Measurements from ENCODE around the gene XRCC3. TPM values are rescaled to one million over a fixed set of nuclear protein-coding genes. Genes with fewer than 3 reads are reported as not detected.

The XRCC3 gene
- total RNA-seq, 1 donor from 2014 or later, result 5.6 TPM

DNA sequence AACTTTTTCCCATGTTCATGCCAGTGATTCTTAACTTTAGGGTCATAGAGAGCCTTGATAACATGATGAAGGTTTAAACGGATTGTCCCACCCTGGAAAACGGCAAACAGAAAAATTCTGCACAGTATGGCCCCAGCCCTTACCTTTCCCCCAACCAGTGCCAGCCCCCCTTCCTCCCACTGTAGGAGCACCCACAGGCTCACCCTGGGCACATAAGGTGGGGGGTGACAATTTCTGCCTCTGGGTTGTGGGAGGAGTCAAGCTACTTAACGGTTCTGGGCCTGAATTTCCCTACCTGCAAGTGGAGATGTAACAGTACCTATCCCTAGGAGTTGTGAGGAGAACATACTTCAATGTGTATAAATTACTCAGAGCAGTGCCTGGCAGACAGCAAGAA, 18.0 kb downstream of the XRCC3 start:
- peaks cover 75% of the 10 kb centered on the region for H3K36me3 ChIP-seq
- intact Hi-C loops (cut with DNase I), result no loop called here
- ATAC-seq (no peak), DNase-seq (no peak)
- H3K27ac ChIP-seq, result peak overlapping the region; percentile 47
- H3K27me3 ChIP-seq, result no peaks in the 10 kb centered on the region
- TF ChIP-seq, protein P1, sequence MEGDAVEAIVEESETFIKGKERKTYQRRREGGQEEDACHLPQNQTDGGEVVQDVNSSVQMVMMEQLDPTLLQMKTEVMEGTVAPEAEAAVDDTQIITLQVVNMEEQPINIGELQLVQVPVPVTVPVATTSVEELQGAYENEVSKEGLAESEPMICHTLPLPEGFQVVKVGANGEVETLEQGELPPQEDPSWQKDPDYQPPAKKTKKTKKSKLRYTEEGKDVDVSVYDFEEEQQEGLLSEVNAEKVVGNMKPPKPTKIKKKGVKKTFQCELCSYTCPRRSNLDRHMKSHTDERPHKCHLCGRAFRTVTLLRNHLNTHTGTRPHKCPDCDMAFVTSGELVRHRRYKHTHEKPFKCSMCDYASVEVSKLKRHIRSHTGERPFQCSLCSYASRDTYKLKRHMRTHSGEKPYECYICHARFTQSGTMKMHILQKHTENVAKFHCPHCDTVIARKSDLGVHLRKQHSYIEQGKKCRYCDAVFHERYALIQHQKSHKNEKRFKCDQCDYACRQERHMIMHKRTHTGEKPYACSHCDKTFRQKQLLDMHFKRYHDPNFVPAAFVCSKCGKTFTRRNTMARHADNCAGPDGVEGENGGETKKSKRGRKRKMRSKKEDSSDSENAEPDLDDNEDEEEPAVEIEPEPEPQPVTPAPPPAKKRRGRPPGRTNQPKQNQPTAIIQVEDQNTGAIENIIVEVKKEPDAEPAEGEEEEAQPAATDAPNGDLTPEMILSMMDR (IDR thresholded peaks at IDR 0.05), result no peak
- H3K4me1 ChIP-seq, result peaks cover 34% of the 10 kb centered on the region
- no peak overlapping the region for H3K4me3 ChIP-seq
- no peaks in the 10 kb centered on the region for H3K9me3 ChIP-seq

DNA sequence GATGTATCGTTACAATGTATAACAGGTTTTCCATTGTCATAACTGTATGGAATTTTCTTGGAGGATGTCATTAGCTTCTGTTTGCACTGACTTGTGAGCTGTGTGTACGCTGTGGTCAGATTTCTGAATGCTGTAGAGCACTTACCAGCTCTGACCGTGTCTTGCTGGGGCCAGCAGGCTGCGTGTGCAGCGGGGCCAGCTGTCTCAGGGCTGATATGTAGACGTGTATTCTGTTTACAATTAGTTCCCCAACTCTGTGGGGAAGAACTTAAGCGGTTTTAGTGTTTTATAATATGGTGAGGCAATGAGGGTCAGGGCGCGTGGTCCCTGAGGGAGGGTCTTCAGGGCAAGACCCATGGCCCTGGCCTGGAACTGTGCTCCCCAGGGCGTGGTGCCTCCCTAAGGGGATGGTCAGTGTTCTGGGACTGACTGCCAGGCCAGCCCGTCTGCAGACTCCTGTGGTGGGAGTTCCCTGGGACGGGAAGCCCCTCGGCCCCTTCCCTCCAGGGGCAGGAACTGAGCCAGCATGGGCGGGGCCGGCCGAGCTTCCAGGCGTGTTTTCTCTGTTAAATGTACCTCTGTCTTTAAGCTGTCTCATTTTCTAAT, 18.7 kb downstream of the XRCC3 start:
- Histone ChIP-seq H3K36me3 (peaks cover 75% of the 10 kb centered on the region), H3K4me3 (no peak overlapping the region), H3K27ac (peak overlapping the region; percentile 47), H3K4me1 (peaks cover 34% of the 10 kb centered on the region), H3K27me3 (no peaks in the 10 kb centered on the region), H3K9me3 (no peaks in the 10 kb centered on the region)
- DNase-seq (peak; percentile 51), ATAC-seq (no peak)
- intact Hi-C loops (cut with DNase I), result no loop called here
- TF ChIP-seq, protein P1 (IDR thresholded peaks at IDR 0.05), result no peak

DNA sequence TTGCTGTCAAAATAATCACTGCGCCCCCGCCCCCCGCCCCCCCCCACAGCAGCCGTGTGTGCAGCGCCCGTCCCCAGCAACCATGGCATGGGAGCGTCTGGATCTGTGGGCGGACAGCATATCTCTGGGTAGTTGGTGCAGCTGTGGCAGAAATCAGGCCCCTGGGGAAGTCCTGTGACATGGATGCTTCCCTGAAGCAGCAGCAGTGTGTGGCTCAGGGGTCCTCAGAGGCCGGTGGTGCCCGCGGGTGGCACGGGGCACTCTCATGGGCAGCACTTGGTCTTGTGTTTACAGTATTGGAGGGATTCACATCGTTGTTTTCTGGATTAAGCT, 19.2 kb downstream of the XRCC3 start:
- H3K4me1 ChIP-seq, result peaks cover 34% of the 10 kb centered on the region
- no peak for ATAC-seq
- peaks cover 69% of the 10 kb centered on the region for H3K36me3 ChIP-seq

DNA sequence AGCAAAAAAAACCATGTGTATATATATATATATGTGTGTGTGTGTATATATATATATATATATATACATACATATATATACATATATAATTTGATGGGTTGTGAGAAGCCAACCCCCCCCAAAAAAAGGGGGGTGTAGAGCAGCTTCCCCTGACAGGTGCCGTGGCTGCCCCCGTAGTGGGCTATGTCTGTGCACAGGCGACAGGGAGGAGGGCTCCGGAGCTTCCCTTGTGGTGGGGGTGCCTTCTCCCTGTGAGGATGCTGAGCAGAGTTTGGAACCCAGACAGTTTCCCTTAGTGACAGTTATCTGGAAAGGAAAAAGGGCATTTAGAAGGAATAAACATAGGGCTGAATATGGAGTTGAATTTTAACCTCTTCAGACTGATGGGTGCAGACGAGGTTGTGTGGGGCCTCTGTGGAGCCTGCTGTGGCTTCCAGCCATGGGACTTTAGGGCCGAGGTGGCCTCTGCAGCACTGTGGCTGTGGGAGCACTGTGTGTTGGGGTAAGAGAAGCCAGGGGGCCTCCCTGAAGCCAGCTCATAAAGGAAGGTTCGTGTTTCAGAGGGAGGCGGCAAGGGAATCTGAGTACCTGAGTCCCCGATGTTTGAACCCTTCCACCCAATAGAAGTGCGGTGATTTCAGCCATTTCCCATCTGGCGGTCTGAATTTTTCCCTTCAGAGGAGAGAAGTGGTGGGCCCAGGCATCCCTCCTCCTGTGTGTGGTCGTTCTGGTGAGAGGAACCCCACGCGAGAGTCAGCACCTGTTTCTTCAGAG, 19.8 kb downstream of the XRCC3 start:
- Histone ChIP-seq H3K4me3 (no peak overlapping the region), H3K9me3 (no peaks in the 10 kb centered on the region), H3K36me3 (peaks cover 66% of the 10 kb centered on the region), H3K27me3 (no peaks in the 10 kb centered on the region), H3K27ac (no peak overlapping the region), H3K4me1 (peaks cover 34% of the 10 kb centered on the region)
- DNase-seq (peak; percentile 44), ATAC-seq (no peak)
- intact Hi-C loops (cut with DNase I), result no loop called here
- TF ChIP-seq, protein P1 (IDR thresholded peaks at IDR 0.05), result no peak

More for the DNA sequence above, 19.2 kb downstream of the XRCC3 start:
- no peak overlapping the region for H3K4me3 ChIP-seq
- no peak for DNase-seq
- no peaks in the 10 kb centered on the region for H3K9me3 ChIP-seq
- intact Hi-C loops (cut with DNase I), result no loop called here
- H3K27ac ChIP-seq, result peak overlapping the region; percentile 47
- no peaks in the 10 kb centered on the region for H3K27me3 ChIP-seq
- TF ChIP-seq, protein P1 (IDR thresholded peaks at IDR 0.05), result no peak

DNA sequence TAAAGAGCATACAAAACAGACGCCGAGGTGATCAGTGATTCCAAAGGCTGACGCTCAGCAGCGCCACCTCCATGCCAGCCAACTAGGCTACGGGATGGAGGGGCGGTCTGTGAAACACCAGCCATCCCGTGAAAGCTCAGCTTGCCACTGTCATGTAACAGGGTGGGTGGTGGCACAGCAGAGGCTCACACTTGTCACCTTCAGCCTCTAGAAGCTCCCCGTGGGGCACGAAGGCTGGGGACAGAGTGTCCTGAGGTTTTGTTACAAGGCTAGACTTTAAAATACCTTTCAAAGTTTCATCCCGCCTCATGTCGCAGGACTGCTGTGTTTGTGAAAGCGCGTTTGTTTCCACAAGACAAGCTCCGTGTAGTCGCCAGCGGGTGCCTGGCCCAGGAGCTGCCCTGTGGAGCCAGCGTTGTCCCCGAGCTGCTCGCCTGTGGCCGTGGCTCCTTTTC, 20.7 kb downstream of the XRCC3 start:
- intact Hi-C loops (cut with DNase I), result no loop called here
- TF ChIP-seq, protein P1 (IDR thresholded peaks at IDR 0.05), result no peak
- H3K4me3 ChIP-seq, result no peak overlapping the region

More for the DNA sequence above, 20.7 kb downstream of the XRCC3 start:
- Histone ChIP-seq H3K27me3 (no peaks in the 10 kb centered on the region), H3K4me1 (peaks cover 38% of the 10 kb centered on the region), H3K9me3 (no peaks in the 10 kb centered on the region), H3K27ac (no peak overlapping the region), H3K36me3 (peaks cover 66% of the 10 kb centered on the region)
- ATAC-seq (no peak), DNase-seq (peak; percentile 47)
